ENCODE results near the gene AKIRIN2. TPM values are rescaled to one million over a fixed set of nuclear protein-coding genes. Genes with fewer than 3 reads are reported as not detected.
A peak's percentile ranks its signal among the peaks of the same experiment; 100 is the strongest.

Gene AKIRIN2
- total RNA-seq, 1 experiment from 2014 or later, result 48.1 TPM

DNA sequence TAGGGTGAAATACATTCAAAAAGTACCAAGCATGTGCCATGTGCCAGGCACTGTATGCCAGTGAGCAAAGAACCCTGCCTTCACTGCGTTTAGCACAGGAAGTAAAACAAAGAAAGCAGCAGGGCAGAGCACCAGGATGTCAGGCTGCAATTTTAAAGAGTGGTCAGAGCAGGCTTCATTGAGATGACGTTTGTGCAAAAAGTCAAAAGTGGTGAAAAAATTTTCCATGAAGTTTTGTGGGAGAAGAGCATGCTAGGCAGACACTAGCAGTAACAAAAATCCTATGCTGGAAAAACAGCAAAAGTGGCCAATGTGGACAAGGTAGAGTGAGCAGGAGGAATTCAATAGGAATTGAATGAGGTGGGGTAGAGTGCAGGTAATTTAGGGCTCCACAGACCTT is 31.3 kb downstream of the AKIRIN2 start:
- Mint-ChIP-seq H3K4me1 (ENCODE audit: insufficient read depth, unreplicated experiment) (peaks cover 9% of the 10 kb centered on the region), H3K9me3 (ENCODE audit: unreplicated experiment) (no peaks in the 10 kb centered on the region), H3K4me3 (ENCODE audit: unreplicated experiment) (no peak overlapping the region), H3K36me3 (ENCODE audit: insufficient read depth, unreplicated experiment) (peaks cover 80% of the 10 kb centered on the region), H3K27me3 (ENCODE audit: insufficient read depth, unreplicated experiment) (no peaks in the 10 kb centered on the region), H3K27ac (ENCODE audit: low read depth, unreplicated experiment) (peak overlapping the region; percentile 20)
- DNase-seq (ENCODE audit: unreplicated experiment), result no peak
- TF ChIP-seq, protein P1, sequence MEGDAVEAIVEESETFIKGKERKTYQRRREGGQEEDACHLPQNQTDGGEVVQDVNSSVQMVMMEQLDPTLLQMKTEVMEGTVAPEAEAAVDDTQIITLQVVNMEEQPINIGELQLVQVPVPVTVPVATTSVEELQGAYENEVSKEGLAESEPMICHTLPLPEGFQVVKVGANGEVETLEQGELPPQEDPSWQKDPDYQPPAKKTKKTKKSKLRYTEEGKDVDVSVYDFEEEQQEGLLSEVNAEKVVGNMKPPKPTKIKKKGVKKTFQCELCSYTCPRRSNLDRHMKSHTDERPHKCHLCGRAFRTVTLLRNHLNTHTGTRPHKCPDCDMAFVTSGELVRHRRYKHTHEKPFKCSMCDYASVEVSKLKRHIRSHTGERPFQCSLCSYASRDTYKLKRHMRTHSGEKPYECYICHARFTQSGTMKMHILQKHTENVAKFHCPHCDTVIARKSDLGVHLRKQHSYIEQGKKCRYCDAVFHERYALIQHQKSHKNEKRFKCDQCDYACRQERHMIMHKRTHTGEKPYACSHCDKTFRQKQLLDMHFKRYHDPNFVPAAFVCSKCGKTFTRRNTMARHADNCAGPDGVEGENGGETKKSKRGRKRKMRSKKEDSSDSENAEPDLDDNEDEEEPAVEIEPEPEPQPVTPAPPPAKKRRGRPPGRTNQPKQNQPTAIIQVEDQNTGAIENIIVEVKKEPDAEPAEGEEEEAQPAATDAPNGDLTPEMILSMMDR (IDR thresholded peaks at IDR 0.05; ENCODE audit: unreplicated experiment), result no peak
- no TSS peak for BruUV-seq (replicated peaks)
- intact Hi-C loops (cut with micrococcal nuclease), result no loop called here
- ChIA-PET POLR2A (interaction anchor here (1.4 kb wide), 1 partner anchor 15 kb away, joined by 3 read pairs; no protein-coding TSS in a partner anchor), CTCF (no interaction called here)

DNA sequence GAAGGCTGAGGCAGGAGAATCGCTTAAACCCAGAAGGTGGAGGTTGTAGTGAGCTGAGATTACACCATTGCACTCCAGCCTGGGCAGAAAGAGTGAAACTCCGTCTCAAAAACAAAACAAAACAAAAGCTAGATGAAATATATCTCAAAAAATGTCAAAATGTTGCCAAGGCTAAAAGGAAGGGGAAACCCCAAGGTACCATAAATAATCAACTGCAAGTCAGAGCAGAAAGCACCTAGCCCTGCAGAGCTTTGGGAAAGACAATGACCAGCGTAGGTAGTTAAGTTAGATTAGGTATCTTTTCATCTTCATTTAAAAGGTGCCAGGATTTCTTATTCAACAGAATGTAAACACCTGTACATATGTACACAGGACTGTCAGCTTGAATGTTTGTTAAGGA is 33.0 kb downstream of the AKIRIN2 start:
- DNase-seq (ENCODE audit: unreplicated experiment), result no peak
- H3K27ac Mint-ChIP-seq (ENCODE audit: low read depth, unreplicated experiment), result no peak overlapping the region
- CTCF ChIA-PET, result interaction anchor here (0.6 to 1.5 kb wide), 2 partner anchors 8 to 12 kb away, joined by 3 to 4 read pairs; no protein-coding TSS in a partner anchor
- H3K9me3 Mint-ChIP-seq (ENCODE audit: unreplicated experiment), result no peaks in the 10 kb centered on the region
- H3K36me3 Mint-ChIP-seq (ENCODE audit: insufficient read depth, unreplicated experiment), result peaks cover 63% of the 10 kb centered on the region
- POLR2A ChIA-PET, result interaction anchor here (1.0 to 1.8 kb wide), 3 partner anchors 13 to 33 kb away, joined by 3 to 7 read pairs (median 5); partner anchors contain the start of gene AKIRIN2
- intact Hi-C loops (cut with micrococcal nuclease), result no loop called here
- H3K4me3 Mint-ChIP-seq (ENCODE audit: unreplicated experiment), result no peak overlapping the region
- BruUV-seq (replicated peaks), result no TSS peak
- H3K4me1 Mint-ChIP-seq (ENCODE audit: insufficient read depth, unreplicated experiment), result peaks cover 9% of the 10 kb centered on the region
- no peaks in the 10 kb centered on the region for H3K27me3 Mint-ChIP-seq (ENCODE audit: insufficient read depth, unreplicated experiment)
- TF ChIP-seq, protein P1 (IDR thresholded peaks at IDR 0.05; ENCODE audit: unreplicated experiment), result no peak

- peaks cover 9% of the 10 kb centered on the region for H3K4me1 Mint-ChIP-seq (ENCODE audit: insufficient read depth, unreplicated experiment)
- H3K9me3 Mint-ChIP-seq (ENCODE audit: unreplicated experiment), result no peaks in the 10 kb centered on the region
- H3K36me3 Mint-ChIP-seq (ENCODE audit: insufficient read depth, unreplicated experiment), result peaks cover 65% of the 10 kb centered on the region
- H3K27me3 Mint-ChIP-seq (ENCODE audit: insufficient read depth, unreplicated experiment), result no peaks in the 10 kb centered on the region
- no peak overlapping the region for H3K4me3 Mint-ChIP-seq (ENCODE audit: unreplicated experiment)
- TF ChIP-seq, protein P1 (IDR thresholded peaks at IDR 0.05; ENCODE audit: unreplicated experiment), result no peak
- intact Hi-C loops (cut with micrococcal nuclease), result no loop called here
- POLR2A ChIA-PET, result interaction anchor here (1.2 to 1.8 kb wide), 2 partner anchors 14 to 34 kb away, joined by 5 to 7 read pairs; partner anchors contain the start of gene AKIRIN2
- DNase-seq (ENCODE audit: unreplicated experiment), result no peak
- BruUV-seq (replicated peaks), result no TSS peak
- CTCF ChIA-PET, result interaction anchor here (0.6 to 1.5 kb wide), 4 partner anchors 9 to 788 kb away, joined by 3 to 4 read pairs (median 3); no protein-coding TSS in a partner anchor
- no peak overlapping the region for H3K27ac Mint-ChIP-seq (ENCODE audit: low read depth, unreplicated experiment)
These were observed 34.0 kb downstream of the AKIRIN2 start for GRCh38 chr6:87668013-87668412.

DNA sequence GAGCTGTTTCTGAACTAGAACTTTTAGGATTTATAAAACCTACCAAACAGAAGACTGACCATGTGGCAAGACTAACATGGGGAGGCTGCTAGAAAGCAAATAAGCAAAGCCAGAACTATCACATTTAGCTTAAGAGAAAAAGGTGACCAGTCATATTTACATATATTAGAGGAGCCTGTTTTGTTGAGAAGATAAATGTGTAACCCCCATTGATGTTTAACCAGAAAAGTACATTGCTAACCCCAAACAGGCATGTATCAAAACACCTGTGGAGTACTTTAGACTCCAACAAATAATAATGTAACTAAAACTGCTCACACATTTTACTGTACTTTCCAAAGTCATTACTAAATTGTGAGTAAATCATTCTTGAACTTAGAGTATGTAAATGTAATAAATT is 35.0 kb downstream of the AKIRIN2 start:
- Mint-ChIP-seq H3K4me3 (ENCODE audit: unreplicated experiment) (no peak overlapping the region), H3K36me3 (ENCODE audit: insufficient read depth, unreplicated experiment) (peaks cover 64% of the 10 kb centered on the region), H3K9me3 (ENCODE audit: unreplicated experiment) (no peaks in the 10 kb centered on the region), H3K27ac (ENCODE audit: low read depth, unreplicated experiment) (no peak overlapping the region), H3K4me1 (ENCODE audit: insufficient read depth, unreplicated experiment) (peaks cover 9% of the 10 kb centered on the region), H3K27me3 (ENCODE audit: insufficient read depth, unreplicated experiment) (no peaks in the 10 kb centered on the region)
- BruUV-seq (replicated peaks), result no TSS peak
- ChIA-PET POLR2A (no interaction called here), CTCF (interaction anchor here (0.6 to 1.1 kb wide), 4 partner anchors 9 to 172 kb away, joined by 3 to 7 read pairs (median 4); no protein-coding TSS in a partner anchor)
- DNase-seq (ENCODE audit: unreplicated experiment), result no peak
- intact Hi-C loops (cut with micrococcal nuclease), result no loop called here
- TF ChIP-seq, protein P1 (IDR thresholded peaks at IDR 0.05; ENCODE audit: unreplicated experiment), result no peak

All from MCF 10A (cell line).